Measurements from ENCODE around the gene APBA2.

DNA sequence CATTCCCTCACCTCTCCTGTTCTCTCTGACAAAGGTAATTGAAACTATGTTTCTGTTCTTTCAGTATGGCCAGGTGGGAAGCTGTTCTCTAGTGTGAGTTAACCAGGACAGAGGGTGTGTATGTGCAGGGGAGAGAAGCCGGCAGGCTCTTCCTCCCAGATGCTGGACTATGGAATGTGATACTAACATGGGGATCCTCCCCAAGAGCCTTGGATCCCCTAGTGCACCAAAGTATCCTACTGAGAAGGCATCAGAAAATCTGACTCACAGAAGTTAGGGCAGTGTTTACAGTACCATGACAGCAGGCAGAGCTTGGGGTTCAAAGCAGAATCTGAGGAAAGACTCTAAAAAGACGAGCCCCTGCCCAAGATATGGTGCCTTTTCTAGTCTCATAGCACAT is 123.1 kb downstream of the APBA2 start:
- TF ChIP-seq CTCF (IDR thresholded peaks at IDR 0.05) (no peak), CBFB (CRISPR knock-in tag; IDR thresholded peaks at IDR 0.05; ENCODE audit: low read depth) (no peak), ZNF423 (CRISPR knock-in tag; IDR thresholded peaks at IDR 0.05) (no peak), ZSCAN18 (CRISPR knock-in tag; IDR thresholded peaks at IDR 0.05) (no peak), USF1 (CRISPR knock-in tag; IDR thresholded peaks at IDR 0.05) (no peak), USF2 (CRISPR knock-in tag; IDR thresholded peaks at IDR 0.05) (no peak), SP1 (CRISPR knock-in tag; conservative IDR thresholded peaks at IDR 0.05) (no peak)
- TF ChIP-seq, protein P1, sequence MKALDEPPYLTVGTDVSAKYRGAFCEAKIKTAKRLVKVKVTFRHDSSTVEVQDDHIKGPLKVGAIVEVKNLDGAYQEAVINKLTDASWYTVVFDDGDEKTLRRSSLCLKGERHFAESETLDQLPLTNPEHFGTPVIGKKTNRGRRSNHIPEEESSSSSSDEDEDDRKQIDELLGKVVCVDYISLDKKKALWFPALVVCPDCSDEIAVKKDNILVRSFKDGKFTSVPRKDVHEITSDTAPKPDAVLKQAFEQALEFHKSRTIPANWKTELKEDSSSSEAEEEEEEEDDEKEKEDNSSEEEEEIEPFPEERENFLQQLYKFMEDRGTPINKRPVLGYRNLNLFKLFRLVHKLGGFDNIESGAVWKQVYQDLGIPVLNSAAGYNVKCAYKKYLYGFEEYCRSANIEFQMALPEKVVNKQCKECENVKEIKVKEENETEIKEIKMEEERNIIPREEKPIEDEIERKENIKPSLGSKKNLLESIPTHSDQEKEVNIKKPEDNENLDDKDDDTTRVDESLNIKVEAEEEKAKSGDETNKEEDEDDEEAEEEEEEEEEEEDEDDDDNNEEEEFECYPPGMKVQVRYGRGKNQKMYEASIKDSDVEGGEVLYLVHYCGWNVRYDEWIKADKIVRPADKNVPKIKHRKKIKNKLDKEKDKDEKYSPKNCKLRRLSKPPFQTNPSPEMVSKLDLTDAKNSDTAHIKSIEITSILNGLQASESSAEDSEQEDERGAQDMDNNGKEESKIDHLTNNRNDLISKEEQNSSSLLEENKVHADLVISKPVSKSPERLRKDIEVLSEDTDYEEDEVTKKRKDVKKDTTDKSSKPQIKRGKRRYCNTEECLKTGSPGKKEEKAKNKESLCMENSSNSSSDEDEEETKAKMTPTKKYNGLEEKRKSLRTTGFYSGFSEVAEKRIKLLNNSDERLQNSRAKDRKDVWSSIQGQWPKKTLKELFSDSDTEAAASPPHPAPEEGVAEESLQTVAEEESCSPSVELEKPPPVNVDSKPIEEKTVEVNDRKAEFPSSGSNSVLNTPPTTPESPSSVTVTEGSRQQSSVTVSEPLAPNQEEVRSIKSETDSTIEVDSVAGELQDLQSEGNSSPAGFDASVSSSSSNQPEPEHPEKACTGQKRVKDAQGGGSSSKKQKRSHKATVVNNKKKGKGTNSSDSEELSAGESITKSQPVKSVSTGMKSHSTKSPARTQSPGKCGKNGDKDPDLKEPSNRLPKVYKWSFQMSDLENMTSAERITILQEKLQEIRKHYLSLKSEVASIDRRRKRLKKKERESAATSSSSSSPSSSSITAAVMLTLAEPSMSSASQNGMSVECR (CRISPR knock-in tag; IDR thresholded peaks at IDR 0.05; ENCODE audit: borderline replicate concordance) = no peak
